Tibial nerve (tissue), 4 donors: ENCODE results near the gene GSTP1.
"Not testable (repeated sequence)": the region's sequence is repeated elsewhere in the genome, so short reads cannot be mapped to it uniquely, and the experiment has no call there.

ENCODE experiments used
- EP300 ChIP-seq, 2 donors: sonication (generic); formaldehyde crosslinking; IDR thresholded peaks; one replicate each; pipeline ENCODE4 v1.6.1; 2017; ENCODE audit warnings: antibody characterized with exemption in 2 of 2, mild to moderate bottlenecking in 1 of 2
- POLR2A ChIP-seq, 2 donors: fragments of 450-650 bp; IDR thresholded peaks; one replicate each; pipeline ENCODE4 v1.6.1; 2017; ENCODE audit warnings: antibody characterized with exemption in 2 of 2, mild to moderate bottlenecking in 2 of 2, moderate library complexity in 2 of 2
- TF ChIP-seq, protein P1 (sequence below), 5 experiments: fragments of 200-600 bp in 3 of 5; fragments of 450-650 bp in 2 of 5; sonication (generic) in 3 of 5; IDR thresholded peaks; one replicate each; pipeline ENCODE4 v1.5.1; 2016 to 2019; ENCODE audit warnings: antibody characterized with exemption in 5 of 5, mild to moderate bottlenecking in 3 of 5, moderate library complexity in 2 of 5

DNA sequence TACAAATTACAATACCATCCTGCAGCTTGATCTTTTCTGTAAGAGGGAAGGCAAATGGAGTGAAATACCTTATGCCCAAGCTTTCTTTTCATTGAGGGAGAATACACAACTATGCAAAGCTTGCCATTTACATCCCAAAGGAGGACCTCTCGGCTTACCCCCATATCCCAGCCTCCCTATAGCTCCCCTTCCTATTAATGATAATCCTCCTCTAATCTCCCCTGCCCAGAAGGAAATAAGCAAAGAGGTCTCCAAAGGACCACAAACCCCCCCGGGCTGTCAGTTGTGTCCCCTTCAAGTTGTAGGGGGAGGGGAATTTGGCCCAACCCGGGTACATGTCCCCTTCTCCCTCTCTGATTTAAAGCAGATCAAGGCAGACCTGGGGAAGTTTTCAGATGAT, 38.3 kb downstream of the GSTP1 start:
- TF ChIP-seq POLR2A, EP300 (IDR thresholded peaks at IDR 0.05): not testable (repeated sequence)
- TF ChIP-seq, protein P1, sequence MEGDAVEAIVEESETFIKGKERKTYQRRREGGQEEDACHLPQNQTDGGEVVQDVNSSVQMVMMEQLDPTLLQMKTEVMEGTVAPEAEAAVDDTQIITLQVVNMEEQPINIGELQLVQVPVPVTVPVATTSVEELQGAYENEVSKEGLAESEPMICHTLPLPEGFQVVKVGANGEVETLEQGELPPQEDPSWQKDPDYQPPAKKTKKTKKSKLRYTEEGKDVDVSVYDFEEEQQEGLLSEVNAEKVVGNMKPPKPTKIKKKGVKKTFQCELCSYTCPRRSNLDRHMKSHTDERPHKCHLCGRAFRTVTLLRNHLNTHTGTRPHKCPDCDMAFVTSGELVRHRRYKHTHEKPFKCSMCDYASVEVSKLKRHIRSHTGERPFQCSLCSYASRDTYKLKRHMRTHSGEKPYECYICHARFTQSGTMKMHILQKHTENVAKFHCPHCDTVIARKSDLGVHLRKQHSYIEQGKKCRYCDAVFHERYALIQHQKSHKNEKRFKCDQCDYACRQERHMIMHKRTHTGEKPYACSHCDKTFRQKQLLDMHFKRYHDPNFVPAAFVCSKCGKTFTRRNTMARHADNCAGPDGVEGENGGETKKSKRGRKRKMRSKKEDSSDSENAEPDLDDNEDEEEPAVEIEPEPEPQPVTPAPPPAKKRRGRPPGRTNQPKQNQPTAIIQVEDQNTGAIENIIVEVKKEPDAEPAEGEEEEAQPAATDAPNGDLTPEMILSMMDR (IDR thresholded peaks at IDR 0.05) = not testable (repeated sequence)
